GM18505 (cell line): ENCODE data around the gene PHKB.
"Not testable (repeated sequence)": the region's sequence is repeated elsewhere in the genome, so short reads cannot be mapped to it uniquely, and the experiment has no call there.

Experiments used
- ATAC-seq: cut with Tn5 transposase; IDR thresholded peaks from one replicate; pipeline ENCODE4 v1.9.1; 2021; ENCODE audit not compliant: unreplicated experiment
- POLR2A ChIP-seq: IDR thresholded peaks from 4 replicates; pipeline ENCODE4 v1.6.1; 2011; ENCODE audit warnings: borderline replicate concordance; ENCODE audit not compliant: insufficient read depth, insufficient read length; ENCODE audit errors: extremely low read depth

The PHKB gene

DNA sequence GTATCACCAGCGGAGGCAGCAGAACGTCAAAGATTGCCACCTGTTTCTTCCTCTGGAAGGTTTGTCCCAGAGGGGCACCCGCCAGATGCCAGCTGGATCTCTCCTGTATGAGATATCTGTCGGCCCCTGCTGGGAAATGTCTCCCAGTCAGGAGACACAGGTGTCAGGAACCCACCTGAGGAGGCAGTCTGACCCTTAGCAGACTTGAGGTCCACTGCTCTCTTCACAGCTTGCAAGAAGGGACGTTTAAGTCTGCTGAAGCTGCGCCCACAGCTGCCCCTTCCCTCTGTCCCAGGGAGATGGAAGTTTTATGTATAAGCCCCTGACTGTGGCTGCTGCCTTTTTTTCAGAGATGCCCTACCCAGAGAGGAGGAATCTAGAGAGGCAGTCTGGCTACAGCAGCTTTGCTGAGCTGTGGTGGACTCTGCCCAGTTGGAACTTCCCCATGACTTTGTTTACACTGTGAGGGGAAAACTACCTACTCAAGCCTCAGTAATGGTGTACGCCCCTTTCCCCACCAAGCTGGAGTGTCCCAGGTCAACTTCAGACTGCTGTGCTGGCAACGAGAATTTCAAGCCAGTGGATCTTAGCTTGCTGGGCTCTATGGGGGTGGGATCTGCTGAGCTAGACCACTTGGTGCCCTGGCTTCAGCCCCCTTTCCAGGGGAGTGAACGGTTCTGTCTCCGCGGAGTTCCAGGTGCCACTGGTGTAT lies 92.9 kb downstream of the PHKB start:
- no peak for ATAC-seq
- TF ChIP-seq POLR2A, result no peak

DNA sequence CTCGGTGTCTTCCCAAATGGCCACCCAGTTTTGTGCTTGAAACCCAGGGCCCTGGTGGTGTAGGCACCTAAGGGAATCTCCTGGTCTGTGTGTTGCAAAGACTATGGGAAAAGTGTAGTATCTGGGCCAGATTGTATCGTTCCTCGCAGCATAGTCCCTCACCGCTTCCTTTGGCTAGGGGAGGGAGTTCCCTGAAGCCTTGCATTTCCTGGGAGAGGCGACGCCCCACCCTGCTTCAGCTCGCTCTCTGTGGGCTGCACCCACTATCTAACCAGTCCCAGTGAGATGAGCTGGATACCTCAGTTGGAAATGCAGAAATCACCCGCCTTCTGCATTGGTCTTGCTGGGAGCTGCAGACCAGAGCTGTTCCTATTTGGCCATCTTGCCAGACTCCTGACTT lies 93.5 kb downstream of the PHKB start:
- ATAC-seq, result not testable (repeated sequence)

DNA sequence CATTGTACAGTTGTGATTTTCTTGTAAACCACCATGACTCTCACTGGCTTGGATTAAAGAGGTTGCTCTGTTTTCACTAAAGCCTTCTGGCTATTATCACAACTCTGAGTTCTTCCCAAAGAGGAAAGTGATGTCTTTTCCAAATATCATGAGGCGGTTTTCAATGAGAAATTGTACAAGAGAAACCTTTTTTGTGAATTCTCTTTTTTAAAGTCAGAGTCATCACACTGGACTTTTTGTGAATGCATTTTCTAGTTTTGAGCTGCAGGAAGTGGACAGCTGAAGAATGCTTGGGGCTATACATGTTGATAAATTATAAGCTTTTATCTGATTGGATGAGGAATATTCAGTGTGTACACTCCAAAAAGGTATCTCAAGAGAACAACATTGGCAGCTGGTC lies 100.2 kb downstream of the PHKB start:
- no peak for ATAC-seq
- no peak for TF ChIP-seq POLR2A

DNA sequence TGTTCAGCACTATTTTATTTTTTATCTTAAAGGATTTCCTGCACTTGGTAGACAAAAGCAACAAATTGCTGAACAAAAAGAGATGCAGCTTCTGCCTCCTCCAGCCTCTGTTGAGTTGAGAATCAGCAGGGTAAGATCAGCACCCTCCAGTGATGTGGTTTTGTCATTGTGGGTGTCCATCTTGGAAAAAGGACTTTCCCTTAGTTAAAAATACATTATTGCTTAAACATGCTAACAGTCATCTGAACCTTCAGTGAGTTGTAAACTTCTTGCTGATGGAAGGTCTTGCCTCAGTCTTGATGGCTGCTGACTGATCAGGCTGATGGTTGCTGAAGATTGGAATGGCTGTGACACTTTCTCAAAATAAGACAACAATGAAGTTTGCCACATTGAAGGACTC lies 101.2 kb downstream of the PHKB start:
- TF ChIP-seq POLR2A, result no peak
- no peak for ATAC-seq

DNA sequence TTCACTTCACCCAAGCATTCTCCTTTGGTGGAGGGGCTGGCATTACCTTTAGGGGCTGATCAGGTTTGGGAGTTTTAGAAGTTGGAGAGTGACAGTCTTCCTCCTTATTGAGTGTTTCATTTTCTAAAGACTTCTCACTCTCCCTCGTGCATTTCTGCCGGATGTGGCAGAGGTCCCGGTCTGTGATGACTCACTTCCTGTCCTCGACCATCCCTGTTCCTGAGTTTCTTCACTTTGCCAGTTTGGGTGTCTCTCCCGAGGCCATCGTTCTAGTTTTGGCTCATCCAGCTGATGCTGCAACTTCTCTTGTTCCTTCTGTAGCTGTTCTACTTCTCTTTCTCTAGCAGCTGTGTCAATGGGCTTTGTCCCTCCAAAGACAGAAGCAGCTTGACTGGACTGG lies 104.3 kb downstream of the PHKB start:
- no peak for TF ChIP-seq POLR2A
- ATAC-seq, result no peak

DNA sequence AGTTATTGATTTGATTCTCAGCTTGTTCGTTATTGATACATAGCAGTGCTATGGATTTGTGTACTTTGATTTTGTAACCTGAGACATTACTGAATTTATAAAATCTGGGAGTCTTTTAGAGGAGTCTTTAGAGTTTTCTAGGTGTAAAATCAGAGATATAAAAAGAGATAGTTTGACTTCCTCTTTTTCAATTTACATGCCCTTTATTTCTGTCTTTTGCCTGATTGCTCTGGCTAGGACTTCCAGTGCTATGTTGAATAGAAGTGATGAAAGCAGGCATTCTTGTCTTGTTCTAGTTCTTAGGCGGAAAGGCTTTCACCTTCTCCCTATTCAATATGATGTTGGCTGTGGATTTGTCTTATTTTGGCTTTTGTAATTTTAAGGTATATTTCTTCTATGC lies 106.2 kb downstream of the PHKB start:
- no peak for TF ChIP-seq POLR2A
- no peak for ATAC-seq

DNA sequence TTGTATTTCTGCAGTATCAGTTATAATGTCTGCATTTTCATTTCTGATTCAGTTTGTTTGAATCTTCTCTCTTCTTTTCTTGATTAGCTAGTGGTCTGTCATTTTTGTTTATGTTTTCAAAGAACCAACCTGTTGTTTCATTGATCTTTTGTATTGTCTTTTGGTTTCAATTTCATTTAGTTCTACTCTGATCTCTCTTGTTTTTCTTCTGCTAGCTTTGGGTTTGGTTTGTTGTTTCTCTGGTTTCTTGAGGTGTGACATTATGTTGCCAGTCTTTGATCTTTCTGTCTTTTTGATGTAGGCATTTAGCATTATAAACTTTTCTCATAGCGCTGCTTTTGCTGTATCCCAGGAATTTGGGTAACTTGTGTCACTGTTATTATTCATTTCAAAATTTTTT lies 107.2 kb downstream of the PHKB start:
- no peak for TF ChIP-seq POLR2A

DNA sequence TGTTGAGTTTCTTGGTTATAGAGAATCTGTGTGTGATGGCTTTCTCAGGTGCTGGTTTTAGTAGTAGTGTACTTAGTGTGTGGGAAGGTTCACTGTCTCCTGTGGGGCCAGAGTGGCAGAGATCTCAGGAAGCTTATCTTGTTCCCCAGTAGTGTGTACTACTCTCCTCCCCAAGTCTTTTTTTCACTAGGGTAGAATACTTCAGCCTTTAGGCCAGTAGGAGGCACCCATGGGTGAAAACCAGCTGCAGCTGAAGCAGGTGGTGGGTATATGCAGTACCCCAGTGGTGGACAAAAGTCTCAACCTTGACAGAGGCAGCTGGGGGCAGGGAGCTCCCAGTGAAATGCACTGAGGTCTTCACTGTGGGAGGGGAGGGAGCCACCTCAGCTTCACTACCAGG lies 109.9 kb downstream of the PHKB start:
- TF ChIP-seq POLR2A, result no peak
- ATAC-seq, result no peak

More for the DNA sequence above, 107.2 kb downstream of the PHKB start:
- no peak for ATAC-seq

DNA sequence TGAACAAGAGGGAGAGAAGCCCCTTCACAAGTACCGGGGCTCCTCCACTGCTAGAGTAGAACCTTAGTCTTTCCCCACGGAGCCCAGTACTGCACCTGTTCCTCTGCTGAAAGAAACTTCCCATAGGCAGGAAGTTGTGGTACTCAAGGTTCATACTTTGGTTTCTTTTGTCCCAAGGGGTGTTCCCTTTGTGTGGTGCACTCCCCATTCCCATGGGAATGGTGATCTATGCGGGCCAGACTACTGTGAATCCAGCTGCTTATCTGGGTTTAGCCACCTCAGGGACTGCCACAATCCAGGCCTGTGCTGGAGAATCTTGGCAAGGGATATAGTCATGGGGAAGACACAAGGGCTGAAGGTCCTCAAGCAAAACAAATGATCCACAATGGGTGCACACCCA lies 110.6 kb downstream of the PHKB start:
- no peak for ATAC-seq
- no peak for TF ChIP-seq POLR2A

DNA sequence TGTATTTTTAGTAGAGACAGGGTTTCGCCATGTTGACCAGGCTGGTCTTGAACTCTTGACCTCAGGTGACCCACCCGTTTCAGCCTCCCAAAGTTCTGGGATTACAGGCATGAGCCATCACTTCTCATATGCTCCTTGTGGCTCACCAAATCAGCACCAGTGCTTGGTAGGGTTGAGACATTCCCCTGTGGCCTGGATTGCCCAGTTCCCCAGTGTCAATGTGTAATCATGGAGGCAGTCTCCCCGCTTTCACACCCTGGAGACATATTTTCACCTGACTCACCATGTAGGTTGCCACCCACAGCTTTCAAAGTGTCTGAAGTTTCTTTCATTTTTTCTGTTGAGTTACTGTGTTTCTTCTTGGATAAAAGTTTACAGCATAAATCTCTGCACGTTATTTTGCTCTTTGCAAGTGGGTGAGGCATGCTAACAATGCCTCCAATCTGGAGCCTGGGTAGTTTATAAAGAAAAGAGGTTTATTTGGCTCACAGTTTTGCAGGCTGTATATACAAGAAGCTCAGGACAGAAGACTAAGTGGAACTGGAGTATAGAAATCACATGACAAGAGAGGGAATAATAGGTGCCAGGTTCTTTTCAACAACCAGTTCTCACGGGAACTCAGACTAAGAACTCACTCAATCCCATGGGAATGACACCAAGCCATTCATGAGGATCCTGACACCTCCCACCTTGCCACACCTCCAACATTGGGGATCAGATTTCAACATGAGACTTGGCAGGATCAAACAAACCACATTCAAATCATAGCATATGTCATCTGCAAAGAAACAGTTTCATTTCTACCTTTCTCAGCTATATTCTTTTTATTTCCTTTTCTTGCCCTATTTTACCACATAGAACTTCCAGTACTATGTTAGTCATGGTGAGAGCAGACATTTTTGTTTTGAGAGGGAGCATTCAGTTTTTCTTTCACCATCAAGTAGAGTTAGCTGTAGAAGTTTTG lies 113.2 kb downstream of the PHKB start:
- ATAC-seq, result no peak
- no peak for TF ChIP-seq POLR2A

DNA sequence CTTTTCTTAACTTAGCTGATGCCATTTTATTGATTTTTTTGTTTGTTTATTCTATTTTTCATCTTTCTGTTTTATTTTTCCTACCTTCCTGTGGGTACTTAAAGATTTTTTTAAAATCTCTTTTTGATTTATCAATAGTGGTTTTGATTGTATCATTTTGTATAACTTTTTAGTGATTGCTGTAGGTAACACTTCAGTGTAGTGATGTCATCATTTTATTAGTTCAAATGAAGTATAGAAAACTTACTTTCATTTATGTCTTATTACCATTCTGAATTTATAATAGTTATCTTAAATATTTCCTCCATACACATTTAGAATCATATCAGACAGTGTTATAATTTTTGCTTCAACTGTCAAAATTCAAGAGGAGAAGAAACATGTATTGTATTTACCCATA lies 115.9 kb downstream of the PHKB start:
- no peak for TF ChIP-seq POLR2A
- no peak for ATAC-seq

DNA sequence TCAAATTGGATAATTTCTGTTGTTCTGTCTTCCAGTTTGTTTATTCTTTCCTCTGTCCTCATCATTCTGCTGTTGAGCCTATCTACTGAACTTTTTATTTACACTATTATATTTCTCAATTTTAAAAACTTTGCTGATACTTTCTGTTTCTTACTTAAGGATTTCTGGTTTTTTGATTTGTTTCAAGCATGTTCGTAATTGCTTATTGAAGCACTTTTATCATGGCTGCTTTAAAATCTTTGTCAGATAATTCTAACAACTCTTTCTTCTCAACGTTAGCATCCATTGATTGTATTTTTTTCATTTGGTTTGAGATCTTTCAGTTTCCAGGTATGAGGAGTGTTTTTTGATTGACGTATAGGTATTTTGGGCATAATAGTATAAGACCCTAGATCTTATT lies 116.9 kb downstream of the PHKB start:
- no peak for ATAC-seq
- no peak for TF ChIP-seq POLR2A

DNA sequence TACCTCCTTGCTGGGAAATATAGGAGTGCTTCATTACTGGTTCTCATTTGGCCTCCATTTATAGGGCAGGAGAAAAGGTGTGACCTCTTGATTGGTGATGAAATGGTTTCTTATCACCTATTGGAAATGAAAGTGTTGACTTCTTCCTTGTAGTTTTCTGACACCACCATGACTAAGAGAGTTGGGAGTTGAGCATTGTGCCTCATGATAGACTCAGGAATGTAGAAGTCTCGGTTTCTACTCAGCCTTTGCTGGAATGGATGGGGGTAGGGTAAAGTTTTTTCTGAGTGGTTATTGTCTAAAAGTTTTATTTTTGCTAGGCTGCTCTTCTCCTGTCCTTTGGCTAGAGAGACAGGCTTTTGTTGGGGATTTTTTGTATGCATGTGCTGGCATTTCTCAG lies 117.4 kb downstream of the PHKB start:
- TF ChIP-seq POLR2A, result no peak
- no peak for ATAC-seq

DNA sequence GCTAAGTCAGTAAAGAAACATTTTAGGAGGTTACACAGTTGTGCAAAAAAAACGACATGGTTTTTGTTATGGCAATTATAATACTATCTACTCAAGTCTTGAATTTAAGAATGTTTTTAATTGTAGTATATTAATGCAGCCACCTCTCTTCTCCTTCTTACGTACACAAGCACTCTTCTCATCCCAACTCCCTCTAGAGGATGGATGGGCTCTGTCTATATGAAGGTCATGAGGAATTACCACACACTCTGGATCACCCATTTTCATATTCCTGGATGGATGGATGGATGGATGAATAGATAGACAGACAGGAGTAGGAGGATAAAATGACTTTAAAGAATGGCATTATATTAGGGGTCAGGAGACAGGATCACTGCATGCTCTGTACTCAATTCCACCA lies 120.0 kb downstream of the PHKB start:
- ATAC-seq, result no peak
- no peak for TF ChIP-seq POLR2A
